HG02588 (cell line): ENCODE data around the gene SULT1C3.
"Not testable (repeated sequence)": the region's sequence is repeated elsewhere in the genome, so short reads cannot be mapped to it uniquely, and the experiment has no call there.

ENCODE experiments used
- ATAC-seq: cut with Tn5 transposase; IDR thresholded peaks from one replicate; pipeline ENCODE4 v1.9.1; 2021; ENCODE audit warnings: mild to moderate bottlenecking, moderate library complexity; ENCODE audit not compliant: unreplicated experiment

SULT1C3 gene

DNA sequence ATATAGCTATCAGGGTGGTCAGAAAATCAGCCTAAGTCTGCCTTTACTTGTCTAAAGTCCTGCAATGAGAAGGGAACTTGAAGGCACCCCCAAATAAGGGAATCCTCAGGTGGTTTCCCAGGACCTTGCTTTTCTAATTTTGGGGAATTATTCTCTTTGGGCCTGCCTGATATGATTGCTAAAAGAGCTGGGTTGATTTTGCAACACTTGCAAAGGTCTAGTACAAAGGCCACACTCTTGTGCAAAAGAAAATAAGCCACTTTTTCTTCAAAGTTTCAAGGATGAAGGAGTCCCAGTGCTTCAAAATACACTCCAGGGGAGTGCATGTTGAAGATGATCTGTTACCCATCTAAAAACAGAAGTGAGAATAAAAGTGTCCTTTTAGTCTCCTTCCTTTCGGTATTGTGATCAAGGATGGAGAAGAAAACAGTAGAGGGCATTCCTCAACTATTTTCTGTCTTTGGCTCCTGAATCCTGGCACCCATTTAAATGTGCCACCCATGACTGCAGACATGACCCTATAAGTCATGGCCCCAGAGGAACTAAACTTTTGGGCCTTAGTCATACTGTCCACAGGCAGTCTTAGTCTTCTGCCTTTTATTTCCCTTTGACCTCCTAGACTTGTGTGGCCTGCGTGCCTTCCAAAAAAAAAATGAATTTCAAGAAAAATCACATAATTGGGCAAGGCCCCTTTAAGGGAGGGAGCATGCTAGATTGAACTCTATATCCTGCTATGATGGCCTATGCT lies 5.1 kb downstream of the SULT1C3 start:
- ATAC-seq: no peak

DNA sequence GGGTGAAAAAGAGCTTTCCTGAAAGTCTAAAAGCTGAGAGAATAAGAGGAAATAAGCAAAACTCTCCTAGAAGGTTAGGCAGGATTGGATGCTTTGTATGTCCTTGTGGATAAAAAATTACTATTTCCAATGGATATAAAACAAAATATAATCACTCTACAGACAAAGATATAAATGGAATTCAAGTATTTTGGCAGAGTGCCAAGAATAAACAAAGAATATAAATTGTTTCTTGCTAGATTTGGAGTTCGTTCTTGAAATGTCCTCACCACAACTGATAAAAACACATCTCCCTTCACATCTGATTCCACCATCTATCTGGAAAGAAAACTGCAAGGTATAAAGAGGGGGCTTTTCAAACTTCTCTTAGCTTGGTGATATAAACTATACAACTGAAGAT lies 13.3 kb downstream of the SULT1C3 start:
- no peak for ATAC-seq

- ATAC-seq: no peak
Measured at GRCh38 chr2:108257757-108258331, 18.1 kb downstream of the SULT1C3 start.

- no peak for ATAC-seq
Measured at GRCh38 chr2:108260773-108261172, 21.0 kb downstream of the SULT1C3 start.

DNA sequence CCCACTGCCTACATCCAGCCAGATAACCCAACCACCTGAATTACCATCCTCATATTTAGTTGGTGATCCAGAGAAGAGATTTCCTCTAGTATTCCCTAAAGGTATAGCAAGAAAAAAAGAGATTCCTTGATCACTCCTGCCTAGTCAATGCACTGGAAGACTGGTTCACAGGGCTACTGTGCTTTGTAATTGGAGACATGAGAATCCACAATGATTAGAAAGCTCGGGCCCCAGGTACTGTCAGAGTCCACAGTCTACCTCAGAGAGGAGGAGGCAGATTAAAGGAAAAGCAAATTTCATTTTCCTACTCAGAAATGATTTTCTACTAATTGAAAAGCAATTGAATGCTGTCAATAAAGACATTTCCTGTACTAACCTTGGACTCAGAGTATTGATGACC lies 22.3 kb downstream of the SULT1C3 start:
- no peak for ATAC-seq

DNA sequence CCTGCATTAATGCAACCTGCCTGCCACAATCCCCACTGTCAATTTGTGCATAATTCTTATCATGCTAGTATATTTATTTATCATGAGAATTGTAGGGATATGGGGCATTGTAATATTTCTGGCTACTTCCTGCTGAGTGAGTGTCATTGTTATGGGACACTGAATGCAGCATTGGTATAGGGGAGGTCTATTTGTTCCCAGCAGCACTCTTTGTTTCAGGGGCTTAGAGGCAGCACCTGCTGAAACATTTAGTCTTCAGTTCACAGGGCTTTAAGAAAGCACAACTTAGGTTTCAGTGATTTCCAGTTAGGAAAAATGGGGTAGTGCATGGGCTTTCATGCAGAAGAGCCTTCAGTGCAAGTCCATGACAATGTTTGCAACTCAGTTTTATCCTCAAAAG lies 23.6 kb downstream of the SULT1C3 start:
- no peak for ATAC-seq

- ATAC-seq: no peak
Measured at GRCh38 chr2:108266218-108266617, 26.4 kb downstream of the SULT1C3 start.

DNA sequence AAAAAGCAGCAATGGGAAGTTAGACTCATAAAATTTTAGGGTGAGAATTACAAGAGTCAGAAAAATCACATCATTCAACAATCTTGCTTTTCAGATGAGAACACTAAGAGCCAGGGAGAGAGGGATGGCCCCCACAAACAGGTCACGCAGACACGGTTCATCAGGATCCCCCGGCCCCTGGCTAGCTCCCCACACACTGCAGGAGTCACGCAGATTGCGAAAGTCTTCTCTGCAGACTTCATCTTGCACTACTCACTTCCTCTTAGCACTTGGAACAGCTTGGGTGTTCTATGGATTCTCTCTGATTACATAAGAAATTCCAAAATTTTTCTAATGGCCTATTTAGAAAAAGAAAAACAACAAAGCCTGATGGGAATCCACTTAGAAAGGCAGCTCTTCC lies 27.3 kb downstream of the SULT1C3 start:
- no peak for ATAC-seq

DNA sequence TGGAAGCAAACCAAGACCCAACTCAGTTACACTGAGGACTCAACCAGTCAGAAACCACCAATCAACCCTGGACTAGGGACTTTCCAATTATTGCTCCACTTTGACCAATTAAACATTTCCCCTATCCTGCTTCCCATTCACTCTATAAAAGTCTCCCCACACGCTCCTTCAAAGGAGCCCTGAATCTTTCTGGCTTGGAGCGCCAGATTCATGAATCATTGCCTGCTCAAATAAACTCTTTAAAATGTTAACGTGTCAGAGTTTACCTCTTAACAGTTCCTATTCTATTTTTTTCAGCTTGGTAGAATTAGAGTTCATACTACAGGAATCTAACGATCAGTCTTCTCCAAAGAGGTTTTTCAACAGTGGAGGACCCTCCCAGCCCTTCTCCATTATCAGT lies 28.2 kb downstream of the SULT1C3 start:
- no peak for ATAC-seq

DNA sequence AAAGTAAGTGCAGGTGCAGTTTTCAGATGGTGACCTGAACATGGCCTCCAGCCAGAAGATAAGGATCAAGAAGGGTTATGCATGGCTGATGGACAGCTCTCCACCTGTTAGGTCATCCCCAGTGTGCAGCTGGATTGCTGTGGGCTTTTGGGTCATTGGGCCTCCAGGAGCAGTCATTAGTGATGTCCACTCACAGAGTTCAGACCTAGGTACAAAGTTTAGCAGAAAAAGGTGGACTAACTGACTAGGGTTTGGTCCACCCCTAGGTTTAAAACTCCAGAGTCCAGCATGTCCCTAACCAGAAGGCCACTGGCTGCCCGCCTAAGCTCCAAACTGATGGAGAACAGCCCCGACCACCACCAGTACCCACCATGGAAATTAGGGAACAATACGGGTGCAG lies 30.6 kb downstream of the SULT1C3 start:
- ATAC-seq: no peak

DNA sequence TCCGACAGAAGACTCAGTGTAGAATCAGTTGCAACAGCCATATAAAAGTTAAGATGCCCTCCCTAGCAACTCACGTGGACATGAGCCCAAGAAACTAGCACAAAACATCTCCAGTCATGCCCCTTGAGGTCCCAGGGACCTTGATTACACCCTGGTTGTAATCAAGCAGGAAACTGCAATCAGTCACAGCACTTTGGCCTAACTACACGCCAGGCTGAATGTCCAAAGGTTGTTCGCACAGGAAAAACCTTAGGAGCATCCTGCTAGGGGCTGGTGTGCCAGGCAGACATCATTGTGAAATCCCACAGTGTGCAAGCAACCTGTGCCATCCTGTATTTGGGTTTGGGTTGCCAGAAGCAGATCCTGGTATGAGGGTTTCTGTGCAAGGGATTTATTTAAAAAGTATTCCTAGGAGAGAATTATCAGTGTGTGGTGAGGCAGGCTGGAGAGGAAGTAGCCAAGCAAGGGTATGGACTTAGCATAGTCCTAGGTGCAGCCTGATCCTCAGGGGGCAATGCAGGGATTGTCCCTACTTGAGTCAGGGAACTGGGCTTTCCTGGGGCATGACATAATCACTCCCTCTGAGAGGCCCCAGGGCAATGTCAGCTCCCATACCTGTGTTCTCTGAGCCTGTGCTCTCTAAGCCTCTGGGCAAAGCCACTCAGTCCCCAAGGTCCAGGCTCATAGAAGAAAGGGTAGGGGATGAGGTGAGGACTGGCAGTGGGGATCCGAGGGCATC lies 31.2 kb downstream of the SULT1C3 start:
- ATAC-seq: no peak

DNA sequence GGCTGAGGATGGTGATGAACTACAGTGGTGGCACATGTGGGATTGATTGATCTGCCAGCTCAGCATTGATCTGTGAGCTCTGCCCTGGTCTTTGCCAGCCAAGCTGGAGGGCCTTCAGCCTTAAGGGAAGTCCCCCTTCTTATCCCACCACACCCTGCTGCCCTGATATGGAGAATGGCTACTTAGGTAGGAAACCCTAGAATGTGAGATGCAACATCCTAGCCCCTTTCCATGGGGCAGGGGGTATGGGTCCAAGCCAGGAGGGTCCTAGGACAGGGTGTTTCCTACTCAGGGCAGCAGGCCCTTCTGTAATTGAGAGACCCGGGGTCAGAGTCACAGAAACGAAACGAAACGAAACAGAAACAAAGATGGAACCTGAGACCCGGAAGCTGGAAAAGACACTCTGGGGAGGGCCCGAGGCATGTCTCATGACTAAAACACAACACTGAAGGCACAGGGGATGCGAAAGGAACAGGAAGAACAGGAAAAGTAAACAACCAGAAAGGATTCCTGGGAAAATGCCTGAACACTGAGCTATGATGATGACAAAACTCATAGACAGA lies 32.0 kb downstream of the SULT1C3 start:
- ATAC-seq: no peak

DNA sequence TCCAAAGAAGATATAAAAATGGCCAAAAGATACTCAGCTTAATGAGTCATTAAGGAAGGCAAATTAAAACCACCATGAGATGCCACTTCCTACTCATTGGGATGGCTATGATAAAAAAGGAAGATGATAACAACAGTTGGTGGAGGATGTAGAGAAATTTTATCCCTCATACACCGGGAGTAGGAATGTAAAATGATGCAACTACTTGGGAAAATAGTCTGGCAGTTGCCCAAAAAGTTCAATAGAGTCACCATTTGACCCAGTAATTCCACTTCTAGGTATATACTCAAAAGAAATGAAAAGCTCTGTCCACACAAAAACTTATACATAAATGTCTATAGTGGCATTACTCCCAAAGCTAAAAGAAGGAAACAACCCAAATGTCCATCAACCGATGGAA lies 38.9 kb downstream of the SULT1C3 start:
- no peak for ATAC-seq

GRCh38 chr2:108279468-108279867 lies 39.7 kb downstream of the SULT1C3 start:
- no peak for ATAC-seq

DNA sequence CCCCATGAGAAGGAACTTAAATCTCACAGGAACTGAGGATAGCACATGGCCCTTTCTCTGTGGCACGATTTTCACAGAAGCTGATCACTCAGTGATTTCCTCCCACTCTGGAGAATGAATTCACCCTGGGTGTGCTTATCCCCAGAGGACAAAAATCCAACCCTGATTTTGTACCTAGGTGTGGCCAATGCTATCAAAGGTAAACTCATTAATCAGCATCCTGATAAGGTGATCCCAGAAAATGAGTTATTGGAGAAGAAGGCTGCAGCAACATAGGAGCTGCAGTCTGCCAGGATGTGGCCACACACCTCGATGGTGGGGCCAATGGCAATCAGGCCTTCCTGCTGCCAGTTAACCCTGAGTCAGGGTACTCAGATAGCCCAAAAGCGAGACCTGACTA lies 40.7 kb downstream of the SULT1C3 start:
- ATAC-seq: no peak

GRCh38 chr2:108284566-108284965 lies 44.8 kb downstream of the SULT1C3 start:
- not testable (repeated sequence) for ATAC-seq

DNA sequence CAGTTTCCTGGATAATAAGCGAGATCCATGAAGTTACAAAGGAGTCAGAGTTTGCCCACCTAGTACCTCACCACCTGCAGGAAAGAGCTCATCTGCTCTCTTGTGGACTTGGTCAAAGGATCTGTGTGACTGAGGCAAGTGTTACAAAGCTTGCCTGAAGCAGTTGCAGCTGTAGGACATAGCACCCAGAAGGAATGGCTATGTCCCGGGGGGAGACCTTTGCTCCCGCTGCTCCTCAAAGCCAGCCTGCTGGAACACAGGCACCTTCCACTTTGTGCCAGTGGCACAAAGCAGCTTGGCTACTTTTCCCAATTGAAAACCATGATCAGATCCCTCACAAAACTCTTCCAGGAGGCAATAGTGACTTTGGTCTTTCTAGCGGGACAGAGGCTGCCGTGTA lies 45.8 kb downstream of the SULT1C3 start:
- no peak for ATAC-seq

- ATAC-seq: no peak
Measured at GRCh38 chr2:108287169-108287568, 47.4 kb downstream of the SULT1C3 start.

- ATAC-seq: no peak
Measured at GRCh38 chr2:108288534-108289106, 48.9 kb downstream of the SULT1C3 start, which contains the start of gene SULT1C2. Gene SULT1C2 (plus strand): TSS chr2:108288895. CDS start chr2:108293668, 4,773 bp downstream.

GRCh38 chr2:108293850-108294249 lies 54.1 kb downstream of the SULT1C3 start:
- no peak for ATAC-seq

DNA sequence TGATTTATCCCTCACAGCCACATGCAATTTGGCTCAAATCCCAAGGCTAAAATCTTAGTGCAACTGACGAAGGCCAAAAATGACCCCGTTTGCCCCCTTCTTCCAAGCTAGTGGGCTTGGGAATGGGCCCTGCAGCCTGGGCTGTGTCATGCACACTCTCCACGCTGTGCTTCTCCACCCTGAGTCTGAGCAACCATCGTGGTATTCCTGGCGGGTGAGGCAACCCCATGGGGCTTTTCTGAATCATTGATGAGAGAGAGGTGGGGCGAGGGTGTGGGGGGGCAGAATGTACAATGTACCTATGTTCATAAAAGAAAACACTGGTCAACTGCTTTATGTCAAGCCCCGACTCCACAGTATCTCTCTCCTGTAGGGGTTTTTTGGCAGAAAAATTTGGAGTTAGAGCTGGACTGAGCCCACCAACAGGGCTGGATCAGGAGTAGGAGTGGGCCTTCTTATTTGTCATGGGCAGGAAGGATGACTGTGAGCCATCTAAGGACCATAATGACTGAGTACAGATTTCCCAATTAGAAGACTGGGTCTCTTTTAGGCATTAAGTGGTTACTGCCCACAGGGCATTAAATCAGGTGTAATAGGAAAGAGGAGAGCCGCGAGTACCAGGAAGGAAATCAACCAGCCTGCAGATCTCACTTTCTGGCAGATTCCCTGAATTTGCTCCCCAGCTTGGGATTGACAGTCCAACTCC lies 57.8 kb downstream of the SULT1C3 start:
- no peak for ATAC-seq
